ENCODE results near the gene DNTT. TPM values are rescaled to one million over a fixed set of nuclear protein-coding genes. Genes with fewer than 3 reads are reported as not detected.

Gene DNTT
- total and polyA plus RNA-seq, 9 of the 15 experiments (the other 6 are each of a cell fraction or from before 2014, with no cell fraction given): not detected

GRCh38 chr10:96346295-96346694 is 42.1 kb downstream of the DNTT start:
- BruUV-seq (replicated peaks): no TSS peak
- Histone ChIP-seq H3K4me1 (replicated peaks in 1 of 2; ENCODE audit: control insufficient read depth in 2 of 2, insufficient read depth in 2 of 2, low read length in 2 of 2) (no peaks in the 10 kb centered on the region), H3K9me1 (ENCODE audit: control insufficient read depth, insufficient read depth, low read length) (no peaks in the 10 kb centered on the region), H3K4me2 (ENCODE audit: insufficient read depth, low read length) (no peak overlapping the region), H3K36me3 (ENCODE audit: control insufficient read depth, insufficient read depth, low read length) (no peaks in the 10 kb centered on the region), H2AFZ (ENCODE audit: low read depth, low read length) (no peak overlapping the region), H3K27ac (ENCODE audit: extremely low read depth, low read depth, low read length) (no peak overlapping the region), H3K27me3 (ENCODE audit: control insufficient read depth in 2 of 2, insufficient read depth in 2 of 2, low read length in 2 of 2) (no peaks in the 10 kb centered on the region), H3K9ac (ENCODE audit: insufficient read depth in 1 of 2, low read depth in 2 of 2, low read length in 2 of 2) (no peak overlapping the region), H4K20me1 (replicated peaks; ENCODE audit: control insufficient read depth, insufficient read depth, low read length) (no peaks in the 10 kb centered on the region; the same call in 1 of the 2 replicates), H3K79me2 (ENCODE audit: control insufficient read depth, insufficient read depth, low read length) (no peaks in the 10 kb centered on the region), H3K4me3 (no peak overlapping the region), H3K9me3 (replicated peaks; ENCODE audit: control insufficient read depth, insufficient read depth, low read depth, low read length) (no peaks in the 10 kb centered on the region)
- DNase-seq (ENCODE audit: extremely low read depth in 1 of 4, low spot score in 3 of 4): no peak
- ChIA-PET POLR2A (no interaction called here), CTCF (ENCODE audit: low intra/inter-chr PET ratio) (no interaction called here)
- intact Hi-C loops (cut with micrococcal nuclease): no loop called here
- TF ChIP-seq ZNF507 (tag; conservative IDR thresholded peaks at IDR 0.05) (peak; percentile 70), ZNF644 (tag; IDR thresholded peaks at IDR 0.05; ENCODE audit: low read depth) (no peak)
- in situ Hi-C loops (cut with MboI): loop anchor here (10.0 kb wide), 1 partner anchor 1659 kb away; no protein-coding TSS in a partner anchor
- 0% methylated on average over 1 of the region's 1 CpG for WGBS (ENCODE audit: insufficient coverage, low coverage, missing lambda C conversion rate)
- no peak for ATAC-seq
- no peak for FAIRE-seq

- FAIRE-seq: no peak
- no TSS peak for BruUV-seq (replicated peaks)
- in situ Hi-C loops (cut with MboI) (no loop called here), intact Hi-C loops (cut with micrococcal nuclease) (no loop called here)
- TF ChIP-seq NFE2 (IDR thresholded peaks at IDR 0.05; ENCODE audit: low read depth) (no peak), ZNF41 (CRISPR knock-in tag; conservative IDR thresholded peaks at IDR 0.05) (no peak), ZNF586 (CRISPR knock-in tag; conservative IDR thresholded peaks at IDR 0.05) (no peak)
- Histone ChIP-seq H3K27ac (ENCODE audit: extremely low read depth, low read depth, low read length) (no peak overlapping the region), H3K27me3 (ENCODE audit: control insufficient read depth in 2 of 2, insufficient read depth in 2 of 2, low read length in 2 of 2) (peaks cover 0 to 11% of the 10 kb centered on the region in 2 experiments; a peak in 2 of 5 replicates), H3K36me3 (ENCODE audit: control insufficient read depth, insufficient read depth, low read length) (no peaks in the 10 kb centered on the region), H3K9me1 (ENCODE audit: control insufficient read depth, insufficient read depth, low read length) (no peaks in the 10 kb centered on the region), H3K4me3 (no peak overlapping the region), H3K9ac (ENCODE audit: insufficient read depth in 1 of 2, low read depth in 2 of 2, low read length in 2 of 2) (no peak overlapping the region), H2AFZ (ENCODE audit: low read depth, low read length) (no peak overlapping the region), H3K4me1 (replicated peaks in 1 of 2; ENCODE audit: control insufficient read depth in 2 of 2, insufficient read depth in 2 of 2, low read length in 2 of 2) (no peaks in the 10 kb centered on the region), H4K20me1 (replicated peaks; ENCODE audit: control insufficient read depth, insufficient read depth, low read length) (no peaks in the 10 kb centered on the region; the same call in 1 of the 2 replicates), H3K4me2 (ENCODE audit: insufficient read depth, low read length) (no peak overlapping the region), H3K9me3 (replicated peaks; ENCODE audit: control insufficient read depth, insufficient read depth, low read depth, low read length) (no peaks in the 10 kb centered on the region), H3K79me2 (ENCODE audit: control insufficient read depth, insufficient read depth, low read length) (no peaks in the 10 kb centered on the region)
- no peak for DNase-seq (ENCODE audit: extremely low read depth in 1 of 4, low spot score in 3 of 4)
- CTCF ChIA-PET (ENCODE audit: low intra/inter-chr PET ratio): no interaction called here
- no peak for ATAC-seq
- POLR2A ChIA-PET: no interaction called here
Measured at GRCh38 chr10:96352027-96352426, 47.8 kb downstream of the DNTT start.

Measured in K562 (cell line).